ENCODE results near the gene DDC.
A peak's percentile ranks its signal among the peaks of the same experiment; 100 is the strongest.
"Not testable (repeated sequence)": the region's sequence is repeated elsewhere in the genome, so short reads cannot be mapped to it uniquely, and the experiment has no call there.

The DDC gene

DNA sequence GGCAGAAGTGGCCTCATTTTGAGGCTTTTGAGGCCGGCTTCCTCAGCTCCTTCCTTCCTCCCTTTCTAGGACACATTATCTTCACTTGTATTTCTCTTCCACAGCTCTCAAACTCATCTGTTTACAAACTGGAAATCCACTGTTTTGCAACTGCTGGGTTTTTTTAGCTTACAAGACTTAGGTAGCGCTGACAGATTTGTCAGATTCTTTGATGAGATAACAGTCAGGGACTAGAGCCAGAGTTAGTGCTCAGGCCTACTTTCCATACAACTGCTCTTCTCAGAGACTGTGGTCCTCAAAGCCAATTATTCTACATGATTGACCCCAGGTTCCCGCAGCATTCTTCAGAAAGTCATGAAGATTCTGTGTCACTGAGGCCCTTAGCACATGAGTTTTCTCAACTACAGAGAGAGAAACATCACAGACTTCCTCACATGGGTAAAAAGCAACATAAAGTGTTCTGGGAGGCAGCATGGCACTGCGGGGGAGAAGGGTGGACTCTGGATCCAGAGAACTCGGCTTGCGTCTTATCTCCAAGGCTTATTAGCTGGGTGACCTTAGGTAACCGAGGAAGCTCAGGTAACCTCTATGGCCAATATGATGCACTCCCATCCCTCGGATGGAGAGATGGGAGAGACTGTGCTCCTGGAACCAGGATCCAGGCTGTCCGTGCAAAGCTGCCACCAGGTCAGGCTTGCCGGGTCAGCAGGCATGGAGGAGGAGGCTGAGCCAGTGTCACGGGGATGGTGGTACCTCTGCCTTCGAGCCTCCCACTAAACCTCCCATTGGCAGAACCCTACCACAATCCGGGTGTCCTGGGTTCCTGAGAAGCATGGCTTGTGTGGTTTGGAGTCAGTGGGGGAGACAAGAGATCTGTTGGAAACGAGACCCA, 10.5 kb downstream of the DDC start:
- no peak for DNase-seq

GRCh38 chr7:50553973-50554372, 11.2 kb downstream of the DDC start:
- DNase-seq = peak; percentile 4

DNA sequence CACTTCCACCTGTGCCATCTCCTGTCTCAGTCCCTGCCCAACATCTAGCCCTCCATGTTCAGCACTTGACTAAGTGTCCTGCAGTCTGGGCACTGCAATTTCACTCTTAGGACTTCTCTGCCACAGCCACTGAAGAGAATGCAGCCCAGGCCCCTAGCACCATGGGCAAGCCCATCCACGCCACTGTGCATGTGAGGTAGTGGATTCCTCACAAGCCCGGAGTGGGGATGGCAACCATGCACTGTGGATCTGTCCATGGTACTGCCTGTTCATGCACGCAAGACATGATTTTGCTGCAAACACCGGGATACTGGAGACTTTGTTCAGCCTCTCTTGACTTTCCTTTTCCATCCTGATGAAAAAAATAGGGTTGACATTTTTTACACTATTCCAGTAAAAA, 12.3 kb downstream of the DDC start:
- no peak for DNase-seq

- DNase-seq = peak; percentile 6
These were observed 13.1 kb downstream of the DDC start for GRCh38 chr7:50552139-50552538.

- DNase-seq = not testable (repeated sequence)
These were observed 19.6 kb downstream of the DDC start for GRCh38 chr7:50545613-50546012.

- DNase-seq = no peak
These were observed 20.2 kb downstream of the DDC start for GRCh38 chr7:50544992-50545391.

DNA sequence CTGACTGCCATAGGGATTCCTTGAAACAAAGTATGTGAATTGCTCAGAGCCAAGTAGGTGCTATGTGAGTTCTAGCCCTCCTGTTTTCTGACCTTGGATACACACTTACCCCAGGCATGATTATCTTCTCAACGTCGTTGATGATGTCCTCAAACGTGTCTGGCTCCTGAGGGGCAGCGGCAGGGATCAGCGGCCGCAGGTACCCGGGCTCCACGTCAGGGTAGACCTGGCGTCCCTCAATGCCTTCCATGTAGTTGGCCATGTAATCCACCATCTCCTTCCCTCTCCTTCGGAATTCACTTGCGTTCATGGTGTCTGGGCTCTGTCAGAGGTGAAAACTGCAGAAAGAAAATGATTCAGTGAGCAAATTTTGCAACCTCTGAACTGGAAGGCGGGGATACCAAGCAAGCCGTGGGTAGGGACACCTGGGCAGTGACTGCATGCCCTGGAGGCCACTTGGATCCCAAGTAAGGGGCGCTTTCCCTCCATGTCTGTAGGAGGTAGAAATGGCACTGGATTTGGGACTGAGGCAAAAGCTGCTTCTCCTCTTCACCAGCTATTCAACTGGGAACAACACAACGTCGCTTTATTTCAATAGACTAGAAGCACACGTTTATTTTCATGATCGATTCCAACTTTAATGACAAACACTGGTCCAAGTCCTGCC, 21.3 kb downstream of the DDC start:
- DNase-seq = no peak

DNA sequence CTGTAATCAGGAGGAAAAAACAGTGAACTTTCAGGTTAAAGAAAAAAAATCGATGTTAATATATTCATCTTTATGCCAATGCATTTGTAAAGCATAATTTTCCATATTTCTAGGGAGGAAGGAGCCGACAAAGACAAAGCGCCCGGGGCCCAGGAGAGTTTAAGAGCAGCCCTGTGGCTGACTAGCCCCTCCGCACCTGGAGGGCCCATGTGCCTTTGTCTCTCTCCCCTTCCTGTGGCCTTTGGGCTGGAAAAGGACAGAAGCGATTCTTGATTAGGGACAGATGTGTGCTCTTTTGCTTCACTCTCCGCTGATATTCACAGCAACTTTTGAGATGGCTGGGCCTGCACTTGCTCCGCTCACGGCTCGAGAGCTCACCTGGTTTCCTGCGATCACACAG, 23.1 kb downstream of the DDC start:
- no peak for DNase-seq

DNA sequence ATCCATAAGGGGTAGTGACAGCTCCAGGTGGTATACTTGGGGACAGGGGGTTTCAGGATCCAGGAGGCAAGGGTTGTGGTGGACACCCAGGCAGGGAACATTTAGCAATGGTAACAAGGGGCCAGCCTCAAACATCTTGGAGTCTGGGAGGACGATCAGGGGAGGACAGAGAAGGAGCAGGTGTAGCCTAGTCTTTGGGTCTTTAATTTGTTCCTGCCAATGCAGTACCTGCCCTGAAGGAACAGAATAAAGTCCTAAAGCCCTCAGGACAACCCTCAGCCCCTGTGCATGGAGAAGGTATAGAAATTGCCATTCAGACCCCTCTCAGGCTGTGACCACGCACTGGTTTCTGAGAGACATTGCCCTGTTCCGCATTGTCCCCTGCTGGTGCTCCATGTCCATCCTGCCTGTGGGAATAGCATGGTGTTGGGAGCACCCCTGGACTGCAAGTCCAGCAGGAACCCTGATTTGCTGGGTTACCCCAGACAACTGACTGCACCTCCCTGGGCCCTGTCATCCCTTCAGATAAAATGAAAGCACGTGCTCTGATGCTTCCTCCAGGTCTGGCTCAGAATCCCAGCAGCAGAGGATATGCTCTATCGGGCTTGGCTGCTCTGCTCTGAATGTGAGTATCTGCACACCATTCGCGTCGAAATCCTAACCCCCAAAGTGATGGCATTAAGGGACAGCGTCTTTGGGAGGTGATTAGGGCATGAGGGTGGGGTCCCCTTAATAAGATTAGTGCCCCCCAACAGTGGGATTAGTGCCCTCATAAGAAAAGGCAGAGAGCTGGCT, 24.2 kb downstream of the DDC start:
- no peak for DNase-seq

DNA sequence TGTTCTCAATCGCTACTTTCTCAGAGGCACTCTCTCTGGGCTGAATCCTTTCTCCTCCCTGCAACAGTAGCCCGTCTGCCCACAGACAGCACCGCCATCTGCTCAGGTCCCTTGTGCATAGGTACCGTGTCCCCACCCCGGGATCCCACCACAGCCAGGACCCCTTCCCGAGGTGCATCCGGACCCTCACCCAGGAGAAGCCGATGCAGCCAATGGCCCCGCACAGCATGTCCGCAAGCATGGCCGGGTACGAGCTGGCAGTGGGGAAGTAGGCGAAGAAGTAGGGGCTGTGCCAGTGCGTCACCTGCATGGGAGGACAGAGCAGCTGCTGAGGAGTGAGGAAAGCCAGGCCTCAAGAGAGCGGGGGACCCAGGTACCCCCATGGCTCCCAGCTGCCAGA, 25.5 kb downstream of the DDC start:
- DNase-seq = no peak

DNA sequence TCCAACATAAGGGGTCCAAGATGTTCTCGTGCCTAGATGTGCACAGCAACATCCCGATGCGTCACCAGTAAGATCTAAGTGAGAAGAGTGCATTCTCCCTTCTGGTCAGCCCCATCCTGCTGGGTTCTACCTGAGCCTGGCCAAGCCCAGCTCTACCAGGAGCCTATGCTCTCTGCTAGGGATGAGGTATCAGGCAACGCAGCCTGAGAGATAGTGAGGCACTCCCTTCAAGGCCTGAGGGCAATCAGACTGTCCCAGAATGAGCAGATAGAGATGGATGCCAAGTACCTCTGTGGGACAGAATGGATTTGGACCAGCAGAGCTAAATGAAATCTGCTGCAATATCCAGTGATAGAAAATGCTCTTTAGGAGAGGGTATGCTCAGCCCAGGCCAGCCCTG, 26.7 kb downstream of the DDC start:
- DNase-seq = no peak

- DNase-seq = no peak
These were observed 27.8 kb downstream of the DDC start for GRCh38 chr7:50537417-50537816.

- DNase-seq = not testable (repeated sequence)
These were observed 29.9 kb downstream of the DDC start for GRCh38 chr7:50535291-50535711.

DNA sequence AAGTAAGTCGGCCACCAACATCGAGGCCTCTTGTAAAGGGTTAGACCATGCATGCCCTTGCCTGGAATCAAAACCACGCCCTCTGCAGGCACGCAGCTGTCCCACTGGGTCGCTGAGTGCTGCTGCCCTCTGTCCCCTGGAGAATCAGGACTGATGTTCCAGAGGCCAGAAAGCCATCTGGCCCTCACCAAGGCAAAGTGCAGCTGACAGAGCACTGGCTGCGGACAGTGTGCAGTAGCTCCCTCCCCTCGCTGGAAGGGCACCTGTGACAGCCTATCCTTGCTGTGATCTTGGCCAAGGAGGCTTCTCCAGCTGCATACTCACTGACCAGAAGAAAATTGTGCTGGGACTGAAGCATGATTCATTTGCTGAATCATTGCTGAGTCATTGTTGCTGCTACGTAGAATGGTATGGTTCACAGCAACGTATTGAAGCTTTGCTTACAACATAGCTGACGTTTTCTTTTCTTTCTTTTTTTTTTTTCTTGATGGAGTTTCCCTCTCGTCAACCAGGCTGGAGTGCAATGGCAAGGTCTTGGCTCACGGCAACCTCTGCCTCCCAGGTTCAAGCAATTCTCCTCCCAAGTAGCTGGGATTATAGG, 30.4 kb downstream of the DDC start:
- no peak for DNase-seq

GRCh38 chr7:50533866-50534265, 31.3 kb downstream of the DDC start:
- no peak for DNase-seq

DNA sequence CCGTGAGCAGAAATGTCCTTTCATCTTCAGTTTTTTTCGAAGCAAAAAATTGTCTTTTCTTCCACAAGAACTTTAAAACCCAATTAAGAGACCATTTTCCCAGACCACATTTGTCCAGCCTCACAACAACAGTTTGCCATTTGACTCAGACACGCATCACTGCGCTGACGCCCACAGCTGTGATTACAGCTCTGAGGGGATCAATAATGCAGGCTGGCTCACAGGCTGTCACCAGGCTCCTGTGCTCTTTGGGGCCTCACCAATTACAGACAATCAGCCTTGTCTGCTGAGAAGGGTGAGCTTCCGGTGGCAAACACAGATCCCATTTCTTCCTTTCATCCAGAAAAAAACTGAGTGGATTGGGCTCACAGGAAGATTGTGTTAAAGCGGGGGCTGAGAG, 33.3 kb downstream of the DDC start:
- DNase-seq = peak; percentile 86

DNA sequence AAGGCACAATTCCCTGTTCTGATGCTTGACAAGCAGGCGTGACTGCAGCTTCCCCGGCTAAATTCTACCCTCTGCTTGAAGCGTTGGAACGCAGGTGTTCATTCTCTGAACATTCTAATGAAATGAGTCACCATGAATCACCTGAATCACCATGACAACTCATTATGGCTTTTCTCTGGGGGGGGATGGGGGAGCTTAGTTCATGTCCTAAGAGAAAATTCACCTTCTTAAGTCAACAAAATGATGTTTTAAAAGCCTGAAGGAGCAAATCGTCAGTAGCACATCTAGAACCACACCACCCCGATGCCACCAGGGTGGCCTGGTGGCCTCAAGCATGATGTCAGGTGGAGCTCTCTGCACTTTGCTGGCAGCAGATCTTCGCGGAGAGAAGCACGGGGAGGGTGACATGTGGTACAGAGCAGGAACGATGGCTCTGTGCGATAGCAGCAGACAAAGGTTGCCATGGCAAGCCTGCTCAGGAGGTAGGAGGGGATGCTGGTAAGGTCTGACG, 33.7 kb downstream of the DDC start:
- DNase-seq = peak; percentile 86

- DNase-seq = no peak
These were observed 34.4 kb downstream of the DDC start for GRCh38 chr7:50530766-50531165.

GRCh38 chr7:50529093-50529862, 35.9 kb downstream of the DDC start:
- DNase-seq = no peak

- DNase-seq = no peak
These were observed 36.7 kb downstream of the DDC start for GRCh38 chr7:50528266-50529092.

GRCh38 chr7:50519350-50519749, 45.9 kb downstream of the DDC start:
- DNase-seq = not testable (repeated sequence)

Measured in NCI-H2227 treated with DMSO at 0.1 percent for 48 hours (cell line).